Epidermal melanocyte (primary cell): ENCODE data around the gene IRF2BPL.

Experiments used
- DNase-seq: peaks from one replicate; pipeline ENCODE4 v3.0.0; 2011; ENCODE audit warnings: low spot score; ENCODE audit not compliant: insufficient read length

The IRF2BPL gene

GRCh38 chr14:77055306-77055705, 26.8 kb upstream of the IRF2BPL start:
- DNase-seq = no peak

- peak; percentile 51 for DNase-seq
Measured at GRCh38 chr14:77053046-77053841, 24.7 kb upstream of the IRF2BPL start.

DNA sequence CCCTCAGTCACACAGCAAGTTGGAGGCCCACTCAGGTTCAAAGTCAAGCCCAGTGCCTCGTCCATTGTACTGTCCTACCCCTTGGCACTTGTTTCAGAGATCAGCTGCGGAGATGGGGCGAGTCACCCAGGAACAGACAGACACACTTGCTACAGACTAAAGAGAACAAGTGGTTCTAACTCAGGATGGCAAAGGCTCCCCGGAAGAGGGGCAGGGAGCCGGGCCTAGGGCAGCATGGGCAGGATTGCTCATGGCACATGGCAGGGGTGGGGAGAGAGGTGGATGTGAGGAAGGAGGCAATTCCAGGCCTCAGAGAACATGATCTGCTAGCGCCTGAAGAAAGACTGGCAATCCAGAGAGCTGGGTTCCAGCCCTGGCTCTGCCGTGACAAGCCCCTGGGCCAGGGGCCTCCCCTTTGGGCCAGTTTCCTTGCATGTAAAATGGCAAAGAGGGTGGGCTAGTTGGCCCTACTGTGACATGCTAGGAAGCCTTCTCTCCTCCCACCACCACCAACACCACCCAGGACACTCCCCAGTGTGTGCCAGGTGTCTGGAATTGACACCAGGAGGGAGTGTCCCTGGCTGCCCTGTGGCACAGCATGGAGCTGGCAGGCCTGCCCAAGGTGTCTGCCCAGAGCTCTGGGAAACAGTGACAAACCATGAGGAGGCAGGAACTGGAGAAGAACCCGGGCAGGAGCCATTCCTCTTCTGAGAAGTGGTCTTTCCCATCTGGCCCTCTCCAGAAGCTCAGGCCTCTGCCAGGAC, 24.0 kb upstream of the IRF2BPL start:
- DNase-seq = no peak

DNA sequence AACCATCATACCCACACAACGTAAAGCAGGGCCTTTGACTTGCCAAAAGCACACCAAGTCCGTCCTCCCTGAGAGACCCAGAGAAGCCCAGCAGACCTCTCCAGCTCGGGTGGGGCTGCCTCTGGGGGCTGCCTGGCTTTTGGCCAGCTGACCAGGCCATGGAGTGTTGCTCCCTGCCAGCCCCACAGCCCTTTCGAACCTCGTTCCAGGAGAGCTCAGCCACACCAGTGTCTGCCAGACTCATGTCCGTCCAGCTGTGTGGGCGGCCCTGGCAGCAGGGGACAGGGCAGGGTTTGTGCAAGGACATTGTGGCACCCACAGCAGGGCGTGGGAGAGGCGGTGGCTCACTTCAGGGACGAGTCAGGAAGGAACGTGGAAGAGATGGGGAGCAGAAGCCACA, 22.6 kb upstream of the IRF2BPL start:
- no peak for DNase-seq

DNA sequence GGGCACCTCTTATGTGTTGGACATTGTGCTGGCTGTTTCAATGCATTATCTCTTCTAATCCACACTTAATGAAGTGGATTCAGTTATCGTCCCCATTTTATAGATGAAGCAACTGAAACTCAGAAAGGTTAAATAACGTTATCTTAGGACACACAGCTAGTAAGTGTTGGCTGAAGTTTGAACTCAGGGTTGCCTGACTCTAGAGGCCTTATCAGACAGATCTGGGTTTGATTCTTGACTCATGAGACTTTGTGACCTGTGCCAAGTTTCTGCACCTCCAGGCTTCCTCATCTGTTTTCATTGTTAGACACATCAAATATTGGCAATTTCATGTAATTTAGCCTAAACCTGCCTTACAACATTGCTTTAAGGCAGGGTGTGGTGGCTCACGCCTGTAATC, 18.2 kb upstream of the IRF2BPL start:
- no peak for DNase-seq

- DNase-seq = peak; percentile 32
Measured at GRCh38 chr14:77045238-77046162, 17.0 kb upstream of the IRF2BPL start.

- peak; percentile 42 for DNase-seq
Measured at GRCh38 chr14:77044783-77045237, 16.3 kb upstream of the IRF2BPL start.

- DNase-seq = no peak
Measured at GRCh38 chr14:77043984-77044485, 15.5 kb upstream of the IRF2BPL start.

DNA sequence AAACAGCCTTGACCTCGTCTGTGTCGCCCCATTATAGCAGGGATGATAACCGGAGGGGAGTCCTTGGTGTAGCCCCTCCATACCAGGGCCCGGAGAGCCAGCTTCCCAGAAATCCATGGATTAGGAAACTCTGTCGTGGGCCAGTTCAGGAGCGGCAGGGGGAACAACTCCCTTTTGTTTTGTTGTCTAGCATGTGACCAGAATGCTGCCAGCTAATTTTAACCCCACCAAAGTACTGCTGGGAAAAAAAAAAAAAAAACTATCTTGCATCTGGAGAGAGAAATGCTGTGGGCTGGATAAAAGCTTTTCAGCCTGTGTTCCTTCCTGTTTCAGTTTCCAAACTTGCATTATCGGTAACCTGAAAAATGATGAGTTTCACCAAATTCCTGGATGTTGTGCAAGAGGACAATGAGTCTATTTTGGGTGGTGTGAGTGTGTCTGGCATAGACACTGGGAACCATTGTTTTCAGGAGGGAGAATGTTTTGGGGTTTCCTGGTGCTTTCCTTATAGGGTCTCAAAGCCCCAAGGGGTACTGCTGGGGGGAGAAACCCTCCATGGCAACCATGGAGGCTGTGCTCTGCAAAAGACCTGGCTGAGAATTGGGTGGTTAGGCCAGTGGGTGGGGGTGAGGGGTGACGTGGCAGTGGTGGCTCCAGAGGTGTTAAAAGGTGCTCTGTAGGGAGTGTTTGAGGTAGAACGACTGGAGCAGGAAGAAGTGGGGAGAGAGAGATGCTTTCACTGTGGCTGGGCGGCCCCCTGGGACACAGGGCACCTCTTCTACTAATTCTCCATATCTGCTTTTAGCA, 14.9 kb upstream of the IRF2BPL start:
- peak; percentile 49 for DNase-seq

DNA sequence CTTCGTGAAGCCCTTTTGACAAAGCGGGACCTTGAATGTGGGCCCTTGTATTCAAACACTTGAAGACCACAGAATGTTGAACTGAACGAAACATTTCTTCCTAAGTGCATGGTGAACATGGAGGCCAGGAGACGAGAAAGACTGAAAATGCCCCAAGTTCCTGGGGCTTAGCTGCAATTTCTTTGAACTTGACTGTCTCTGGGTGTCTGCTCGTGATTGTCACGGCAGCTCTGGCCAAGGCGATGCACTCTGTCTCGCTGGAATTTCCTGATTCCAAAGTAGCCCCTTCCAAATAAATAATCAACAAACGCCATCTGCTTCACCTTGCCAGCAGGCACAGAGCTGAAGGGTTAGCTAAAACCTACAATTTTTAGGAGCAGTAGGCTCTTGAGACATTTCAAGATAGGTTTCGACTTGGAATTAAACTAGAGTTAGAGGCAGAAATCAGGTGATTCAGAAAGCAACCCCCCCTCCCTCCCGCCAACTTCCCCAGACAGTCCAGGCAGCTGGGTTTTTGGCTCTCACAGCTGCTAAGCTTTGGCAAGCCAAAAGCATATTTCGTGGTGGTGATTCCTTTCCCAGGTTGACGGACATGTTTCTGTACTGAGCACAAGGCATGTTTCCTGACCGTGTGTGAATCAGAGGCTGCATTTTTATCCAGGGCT, 13.5 kb upstream of the IRF2BPL start:
- no peak for DNase-seq

- no peak for DNase-seq
Measured at GRCh38 chr14:77040741-77041653, 12.5 kb upstream of the IRF2BPL start.

DNA sequence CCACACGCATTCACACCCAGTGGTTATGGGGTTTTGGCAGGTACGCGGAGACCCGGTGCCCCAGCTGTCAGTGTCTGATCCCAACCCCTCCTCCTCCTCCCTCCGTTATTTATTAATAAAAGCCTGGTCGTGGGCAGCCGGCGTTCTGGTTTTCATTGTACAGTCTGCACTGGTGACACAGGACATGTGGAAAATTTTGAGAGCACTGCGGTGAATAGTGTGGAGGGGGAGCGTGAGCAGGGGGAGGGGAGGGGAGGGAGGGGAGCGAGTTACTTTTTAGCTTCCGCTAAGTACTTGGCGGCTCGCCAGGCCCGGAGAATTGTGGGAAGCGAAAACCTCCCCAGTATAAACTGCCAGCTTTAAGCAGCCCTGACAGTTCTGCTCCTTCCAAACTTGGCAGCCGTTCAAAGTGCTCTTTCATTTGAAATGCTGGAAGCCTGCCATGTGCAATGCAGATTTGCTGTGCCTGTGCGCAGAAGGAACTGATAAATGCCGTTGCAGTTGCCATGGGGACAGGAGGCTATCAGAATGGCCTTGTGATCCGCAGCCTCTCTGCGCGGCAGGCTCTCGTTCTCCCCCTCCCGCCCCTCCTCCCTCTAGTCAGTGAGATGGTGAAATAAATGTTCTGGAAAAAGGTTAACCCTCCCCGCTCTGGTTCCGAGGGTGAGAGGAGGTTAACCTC, 11.7 kb upstream of the IRF2BPL start:
- DNase-seq = peak; percentile 78

- peak; percentile 64 for DNase-seq
Measured at GRCh38 chr14:77039285-77040058, 11.0 kb upstream of the IRF2BPL start.

DNA sequence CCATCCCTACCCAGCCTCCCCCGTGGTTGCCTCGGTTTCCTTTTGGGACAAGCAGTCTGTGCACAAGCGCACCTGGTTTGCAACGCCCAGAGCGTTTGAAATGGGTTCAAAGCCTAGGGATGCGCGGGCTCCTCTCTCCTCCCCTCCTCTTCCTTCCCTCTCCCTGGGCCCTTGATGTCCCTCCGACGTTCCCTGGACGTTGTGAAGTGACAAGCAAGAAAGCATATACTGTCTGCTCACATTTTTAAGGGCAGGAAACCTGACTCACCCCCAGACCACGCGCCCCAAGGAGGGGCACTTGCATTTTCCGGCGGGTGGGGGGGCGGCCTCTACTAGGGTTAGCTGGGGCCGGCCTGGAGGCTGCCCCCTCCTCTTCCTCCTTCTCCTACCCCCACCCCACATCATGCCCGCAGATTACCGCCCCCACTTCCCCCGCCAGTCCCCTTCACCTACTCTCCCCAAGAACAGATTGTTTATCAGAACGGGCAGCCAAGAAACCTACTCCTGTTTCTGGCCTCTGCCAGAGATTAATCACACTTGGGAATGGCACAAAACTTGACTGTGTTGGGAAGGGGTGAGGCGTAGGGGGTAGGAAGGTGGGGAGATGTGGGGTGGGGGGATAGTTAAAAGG, 9.5 kb upstream of the IRF2BPL start:
- no peak for DNase-seq

DNA sequence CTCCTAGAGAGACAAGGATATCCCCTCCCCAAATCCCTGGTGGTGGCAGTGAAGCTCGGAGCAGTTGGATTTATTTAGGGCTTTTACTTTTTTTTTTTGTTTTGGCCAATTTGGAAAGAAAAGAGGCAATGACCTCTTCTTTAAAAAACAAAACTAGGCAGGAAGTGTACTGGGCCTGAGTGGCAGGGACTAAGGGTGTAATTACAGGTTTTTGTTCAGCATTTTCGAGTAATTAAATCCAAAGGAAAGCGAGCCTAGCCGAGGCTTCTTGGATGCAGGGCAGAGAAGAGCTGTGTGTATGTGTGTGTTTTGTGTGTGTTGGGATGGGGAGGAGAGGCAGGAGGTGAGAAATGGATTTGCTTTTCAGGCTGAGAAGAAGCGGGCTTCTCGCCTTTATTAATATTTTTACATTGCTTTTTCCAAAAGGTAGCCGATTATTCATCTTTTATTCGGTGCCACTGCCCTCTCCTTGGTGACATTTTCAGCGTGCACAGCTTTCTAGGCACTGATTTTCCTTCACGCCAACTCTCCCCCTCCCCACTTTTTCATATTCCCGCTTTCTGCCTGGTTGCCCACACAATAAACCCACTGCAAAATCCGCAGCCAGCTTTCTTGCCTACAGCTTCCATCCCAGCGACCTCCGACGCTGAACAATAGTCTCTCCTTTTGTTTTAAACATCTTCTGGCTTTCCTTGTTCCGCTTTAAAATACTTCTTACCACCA, 8.9 kb upstream of the IRF2BPL start:
- no peak for DNase-seq

GRCh38 chr14:77036484-77037214, 8.1 kb upstream of the IRF2BPL start:
- no peak for DNase-seq
